A673 (cell line): ENCODE results near the gene NOX3. TPM values are rescaled to one million over a fixed set of nuclear protein-coding genes. Genes with fewer than 3 reads are reported as not detected.

Experiments used
- BruUV-seq: library from RNA; stranded (reverse); fragments of 400-500 nt; replicated peaks from 2 replicates; lab custom pipeline; 2021; lab: Mats Ljungman, UMichigan
- CTCF ChIA-PET: fragments of 300-600 bp; sonication (Branson Sonifier 250); formaldehyde crosslinking; loops from one replicate; lab custom pipeline; 2022; ENCODE audit warnings: antibody characterized with exemption; lab: Charles Lee
- POLR2A ChIA-PET: fragments of 300-600 bp; sonication (Branson Sonifier 250); formaldehyde crosslinking; loops from one replicate; lab custom pipeline; 2022; ENCODE audit warnings: antibody characterized with exemption; ENCODE audit not compliant: low non-redundant PET; lab: Charles Lee
- DNase-seq: peaks from one replicate; pipeline ENCODE4 v3.0.0-alpha.2; 2015; ENCODE audit warnings: low spot score
- H3K27ac ChIP-seq: fragments of 200-600 bp; sonication (generic); 2 replicates; pipeline ENCODE4 v1.5.1; 2016; ENCODE audit warnings: mixed run types, low read depth, mild to moderate bottlenecking, mixed read lengths, antibody characterized with exemption, low read length; ENCODE audit not compliant: poor library complexity, severe bottlenecking
- H3K27me3 ChIP-seq: fragments of 200-600 bp; sonication (generic); replicated peaks from 2 replicates; pipeline ENCODE4 v1.6.1; 2017; ENCODE audit warnings: mixed run types, low read depth, mild to moderate bottlenecking, mixed read lengths, antibody characterized with exemption, low read length; ENCODE audit not compliant: insufficient read depth, poor library complexity
- H3K36me3 ChIP-seq: fragments of 200-600 bp; sonication (generic); 2 replicates; pipeline ENCODE4 v1.6.1; 2016; ENCODE audit warnings: mixed run types, mild to moderate bottlenecking, mixed read lengths, antibody characterized with exemption, low read length; ENCODE audit not compliant: insufficient read depth, poor library complexity, severe bottlenecking
- H3K4me1 ChIP-seq: fragments of 200-600 bp; sonication (generic); 2 replicates; pipeline ENCODE4 v1.6.1; 2017; ENCODE audit warnings: mixed run types, mild to moderate bottlenecking, mixed read lengths, antibody characterized with exemption, low read length; ENCODE audit not compliant: insufficient read depth, poor library complexity, severe bottlenecking
- H3K4me3 ChIP-seq: fragments of 200-600 bp; sonication (generic); 2 replicates; pipeline ENCODE4 v1.5.1; 2016; ENCODE audit warnings: low read depth, mixed run types, mild to moderate bottlenecking, mixed read lengths, low read length; ENCODE audit not compliant: poor library complexity, severe bottlenecking
- H3K9me3 ChIP-seq: fragments of 200-600 bp; sonication (generic); 2 replicates; pipeline ENCODE4 v1.6.1; 2016; ENCODE audit warnings: mixed run types, low read depth, mild to moderate bottlenecking, mixed read lengths, antibody characterized with exemption, low read length; ENCODE audit not compliant: poor library complexity, severe bottlenecking
- CTCF ChIP-seq: fragments of 300-800, 200-600 bp; sonication (generic); conservative IDR thresholded peaks from 2 replicates; pipeline ENCODE4 v1.5.1; 2017; ENCODE audit warnings: low read depth, mild to moderate bottlenecking, antibody characterized with exemption, low read length, moderate library complexity, mixed read lengths
- EZH2 ChIP-seq: fragments of 200-600 bp; sonication (generic); IDR thresholded peaks from 2 replicates; pipeline ENCODE4 v1.6.1; 2017; ENCODE audit warnings: borderline replicate concordance, low read depth, mild to moderate bottlenecking, mixed read lengths, antibody characterized with exemption, low read length; ENCODE audit not compliant: poor library complexity, severe bottlenecking
- intact Hi-C: fragments of 100-400 bp; cut with micrococcal nuclease; formaldehyde crosslinking; loops from one replicate; pipeline ENCODE4 v1.10.0; 2022; ENCODE audit not compliant: unreplicated experiment
- total RNA-seq: library from RNA; stranded (reverse); gene quantifications from 2 replicates; pipeline ENCODE4 v1.2.3, GENCODE V29; 2021

NOX3 gene
- total RNA-seq, 1 experiment from 2014 or later, result not detected

- Histone ChIP-seq H3K27me3 (no peaks in the 10 kb centered on the region), H3K4me1 (no peaks in the 10 kb centered on the region), H3K4me3 (no peak overlapping the region), H3K36me3 (no peaks in the 10 kb centered on the region), H3K9me3 (no peaks in the 10 kb centered on the region), H3K27ac (no peak overlapping the region)
- TF ChIP-seq CTCF (no peak), EZH2 (no peak)
- ChIA-PET POLR2A (no interaction called here), CTCF (no interaction called here)
- intact Hi-C loops, result no loop called here
- no peak for DNase-seq
- no TSS peak for BruUV-seq
Measured at GRCh38 chr6:155387481-155387880, 68.2 kb downstream of the NOX3 start.

- TF ChIP-seq EZH2 (no peak), CTCF (no peak)
- no peaks in the 10 kb centered on the region for H3K9me3 ChIP-seq
- no peaks in the 10 kb centered on the region for H3K4me1 ChIP-seq
- H3K36me3 ChIP-seq, result no peaks in the 10 kb centered on the region
- H3K27ac ChIP-seq, result no peak overlapping the region
- H3K27me3 ChIP-seq, result no peaks in the 10 kb centered on the region
- CTCF ChIA-PET, result no interaction called here
- BruUV-seq, result no TSS peak
- DNase-seq, result no peak
- intact Hi-C loops, result no loop called here
- POLR2A ChIA-PET, result no interaction called here
- H3K4me3 ChIP-seq, result no peak overlapping the region
Measured at GRCh38 chr6:155384321-155384952, 71.2 kb downstream of the NOX3 start.

GRCh38 chr6:155383913-155384312 is 71.7 kb downstream of the NOX3 start:
- no peak for DNase-seq
- no TSS peak for BruUV-seq
- Histone ChIP-seq H3K4me1 (no peaks in the 10 kb centered on the region), H3K27me3 (no peaks in the 10 kb centered on the region), H3K36me3 (no peaks in the 10 kb centered on the region), H3K9me3 (no peaks in the 10 kb centered on the region), H3K4me3 (no peak overlapping the region), H3K27ac (no peak overlapping the region)
- ChIA-PET POLR2A (no interaction called here), CTCF (no interaction called here)
- TF ChIP-seq CTCF (no peak), EZH2 (no peak)
- intact Hi-C loops, result no loop called here
